Lower leg skin (tissue), 3 donors: ENCODE results near the gene SKAP1.

Source experiments
- POLR2A ChIP-seq, 2 donors: fragments of 450-650 bp; IDR thresholded peaks; one replicate each; pipeline ENCODE4 v1.6.1; 2016 to 2017; ENCODE audit warnings: antibody characterized with exemption in 2 of 2, mild to moderate bottlenecking in 1 of 2, moderate library complexity in 1 of 2
- TF ChIP-seq, protein P1 (sequence below), 3 donors: fragments of 450-650 bp; IDR thresholded peaks; one replicate each; pipeline ENCODE4 v1.5.1; 2016; ENCODE audit warnings: antibody characterized with exemption in 3 of 3, mild to moderate bottlenecking in 3 of 3, moderate library complexity in 2 of 3

DNA sequence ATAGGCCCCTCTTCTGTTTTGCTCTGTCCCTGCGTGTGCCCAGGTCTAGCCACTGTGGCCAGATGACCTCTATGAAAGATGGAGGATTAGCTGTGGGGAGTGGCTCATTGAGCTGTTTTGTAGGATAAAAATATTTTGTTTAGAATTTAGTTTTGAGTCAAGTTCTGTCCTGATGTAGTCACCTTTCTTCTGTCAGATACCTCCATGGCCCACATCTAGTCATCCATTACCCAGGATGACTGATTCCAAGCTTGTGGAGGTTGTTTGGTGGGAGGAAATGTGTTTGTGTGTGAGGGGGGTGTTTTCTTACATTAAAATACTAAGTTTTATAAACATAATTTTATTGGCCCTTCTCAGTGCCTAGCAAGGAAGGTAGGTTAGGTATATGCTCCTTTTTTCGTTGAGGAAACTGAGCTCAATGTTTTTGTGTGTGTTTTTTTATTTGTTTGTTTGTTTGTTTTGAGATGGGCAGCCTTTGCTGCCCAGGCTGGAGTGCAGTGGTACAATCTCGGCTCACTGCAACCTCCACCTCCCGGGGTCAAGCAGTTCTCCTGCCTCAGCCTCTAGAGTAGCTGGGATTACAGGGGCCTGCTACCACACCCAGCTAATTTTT, 306.1 kb downstream of the SKAP1 start:
- no peak for TF ChIP-seq POLR2A (IDR thresholded peaks at IDR 0.05)
- TF ChIP-seq, protein P1, sequence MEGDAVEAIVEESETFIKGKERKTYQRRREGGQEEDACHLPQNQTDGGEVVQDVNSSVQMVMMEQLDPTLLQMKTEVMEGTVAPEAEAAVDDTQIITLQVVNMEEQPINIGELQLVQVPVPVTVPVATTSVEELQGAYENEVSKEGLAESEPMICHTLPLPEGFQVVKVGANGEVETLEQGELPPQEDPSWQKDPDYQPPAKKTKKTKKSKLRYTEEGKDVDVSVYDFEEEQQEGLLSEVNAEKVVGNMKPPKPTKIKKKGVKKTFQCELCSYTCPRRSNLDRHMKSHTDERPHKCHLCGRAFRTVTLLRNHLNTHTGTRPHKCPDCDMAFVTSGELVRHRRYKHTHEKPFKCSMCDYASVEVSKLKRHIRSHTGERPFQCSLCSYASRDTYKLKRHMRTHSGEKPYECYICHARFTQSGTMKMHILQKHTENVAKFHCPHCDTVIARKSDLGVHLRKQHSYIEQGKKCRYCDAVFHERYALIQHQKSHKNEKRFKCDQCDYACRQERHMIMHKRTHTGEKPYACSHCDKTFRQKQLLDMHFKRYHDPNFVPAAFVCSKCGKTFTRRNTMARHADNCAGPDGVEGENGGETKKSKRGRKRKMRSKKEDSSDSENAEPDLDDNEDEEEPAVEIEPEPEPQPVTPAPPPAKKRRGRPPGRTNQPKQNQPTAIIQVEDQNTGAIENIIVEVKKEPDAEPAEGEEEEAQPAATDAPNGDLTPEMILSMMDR (IDR thresholded peaks at IDR 0.05) = no peak
